ENCODE measurements around the gene HTR7.

Gene HTR7

GRCh38 chr10:90740265-90740664 lies 117.6 kb downstream of the HTR7 start:
- no peak for DNase-seq (ENCODE audit: low spot score)

GRCh38 chr10:90738885-90739284 lies 119.0 kb downstream of the HTR7 start:
- no peak for DNase-seq (ENCODE audit: low spot score)

DNA sequence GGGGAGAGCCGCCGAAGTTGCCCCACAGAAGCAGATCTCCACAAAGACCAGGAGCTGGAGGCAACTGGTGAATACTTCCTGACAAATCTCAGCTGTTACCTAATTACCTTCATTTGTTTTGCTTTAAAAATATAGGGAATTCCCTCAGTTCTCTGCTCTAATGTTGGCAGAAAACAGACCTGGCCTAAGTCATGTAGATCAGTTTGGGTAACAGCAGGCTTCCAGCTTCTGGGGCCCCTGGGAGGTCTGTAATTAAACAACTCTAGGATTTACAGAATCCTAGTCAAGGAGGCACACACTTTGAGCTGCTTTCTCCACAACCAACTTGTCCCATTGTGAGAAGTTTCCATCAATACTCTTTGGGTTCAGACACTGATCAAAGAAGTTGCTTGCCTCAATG lies 123.4 kb downstream of the HTR7 start:
- no peak for DNase-seq (ENCODE audit: low spot score)

DNA sequence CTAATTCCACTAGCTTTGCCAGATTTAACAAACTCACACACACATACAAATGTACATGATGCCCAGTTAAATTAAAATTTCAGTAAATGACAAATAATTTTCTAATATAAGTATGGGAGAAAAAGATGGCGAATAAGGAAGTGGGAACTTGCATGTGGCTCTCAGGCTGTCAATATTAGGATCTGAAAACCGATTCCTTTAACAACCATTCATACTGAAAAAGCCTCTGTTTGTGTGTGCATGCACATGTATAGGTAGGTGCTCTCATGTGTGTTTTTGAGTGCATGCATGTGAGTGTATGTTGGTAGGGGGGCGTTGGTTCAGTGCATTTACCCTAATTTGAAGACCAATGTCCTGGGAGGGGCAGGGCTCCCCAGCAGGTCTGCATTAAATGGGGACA lies 125.3 kb downstream of the HTR7 start:
- DNase-seq (ENCODE audit: low spot score) = no peak

DNA sequence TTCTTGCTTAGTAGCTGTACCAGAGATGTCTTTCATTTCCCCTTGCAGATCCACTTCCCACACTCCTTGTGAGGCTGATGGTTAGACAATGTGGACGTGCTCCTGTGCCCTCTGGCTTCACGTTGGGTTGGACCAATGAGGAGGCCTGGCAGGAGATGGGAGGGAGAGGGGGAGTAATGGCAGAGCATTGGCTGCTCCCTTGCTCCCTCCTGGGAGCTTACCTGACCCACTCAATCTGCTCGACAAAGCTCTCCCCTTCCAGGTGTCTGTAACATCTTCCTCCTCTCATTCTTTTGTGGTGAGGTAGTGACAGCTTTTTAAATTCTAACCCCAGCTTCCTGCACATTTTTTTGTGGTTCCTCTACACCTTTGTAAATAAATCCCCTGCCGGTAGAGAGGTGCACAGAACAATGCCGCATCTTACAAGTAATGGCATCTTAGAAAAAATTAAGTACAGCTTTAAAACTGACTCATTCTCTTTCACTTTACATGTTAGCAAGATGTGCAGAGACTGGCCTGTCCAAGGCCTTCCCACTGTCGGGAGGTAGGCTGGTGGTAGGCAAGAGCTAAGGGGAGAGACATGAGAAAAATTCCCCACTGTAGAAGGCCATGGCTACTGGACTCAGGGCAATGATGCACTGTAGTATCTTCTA lies 134.3 kb downstream of the HTR7 start:
- DNase-seq (ENCODE audit: low spot score) = no peak

- no peak for DNase-seq (ENCODE audit: low spot score)
Observed at GRCh38 chr10:90722832-90723231, 135.0 kb downstream of the HTR7 start.

- DNase-seq (ENCODE audit: low spot score) = no peak
Observed at GRCh38 chr10:90718182-90718581, 139.7 kb downstream of the HTR7 start.

GRCh38 chr10:90712529-90712928 lies 145.3 kb downstream of the HTR7 start:
- no peak for DNase-seq (ENCODE audit: low spot score)

DNA sequence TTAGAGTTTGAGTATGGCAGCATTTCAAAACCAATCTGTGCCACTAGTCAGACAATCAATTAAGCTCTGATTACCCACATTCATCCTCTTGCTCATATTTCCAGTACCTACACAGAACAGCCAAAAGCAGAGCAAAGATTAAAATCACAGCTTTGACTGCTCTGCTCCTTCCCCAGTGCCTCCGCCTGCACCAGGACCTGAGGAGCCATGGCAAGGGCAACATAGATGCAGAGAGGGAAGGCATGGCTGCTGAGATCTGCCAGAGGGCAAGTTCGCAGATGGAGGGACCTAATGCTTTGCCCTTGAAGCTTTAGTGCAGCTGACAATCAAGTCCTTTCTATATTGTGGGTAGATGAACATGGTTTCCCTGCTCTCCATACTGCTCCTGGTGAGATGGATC lies 148.1 kb downstream of the HTR7 start:
- no peak for DNase-seq (ENCODE audit: low spot score)

DNA sequence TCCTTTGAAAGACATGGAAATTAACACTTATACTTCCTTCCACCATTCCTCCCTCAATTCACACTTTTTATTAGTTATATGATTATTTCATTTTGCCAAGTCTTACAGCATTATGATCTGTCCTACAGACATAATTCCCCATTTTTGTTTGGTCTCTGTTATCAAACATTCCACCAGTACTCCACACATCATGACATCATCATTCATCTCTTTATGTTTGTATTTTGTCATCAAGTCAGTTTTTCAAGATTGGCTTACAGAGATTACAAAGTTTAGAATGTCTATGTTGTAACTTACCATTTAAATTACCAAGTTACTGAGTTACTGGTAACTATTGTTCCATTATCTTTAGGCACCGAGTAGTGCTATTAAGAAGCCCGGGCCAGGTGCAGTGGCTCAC lies 150.2 kb downstream of the HTR7 start:
- DNase-seq (ENCODE audit: low spot score) = no peak

DNA sequence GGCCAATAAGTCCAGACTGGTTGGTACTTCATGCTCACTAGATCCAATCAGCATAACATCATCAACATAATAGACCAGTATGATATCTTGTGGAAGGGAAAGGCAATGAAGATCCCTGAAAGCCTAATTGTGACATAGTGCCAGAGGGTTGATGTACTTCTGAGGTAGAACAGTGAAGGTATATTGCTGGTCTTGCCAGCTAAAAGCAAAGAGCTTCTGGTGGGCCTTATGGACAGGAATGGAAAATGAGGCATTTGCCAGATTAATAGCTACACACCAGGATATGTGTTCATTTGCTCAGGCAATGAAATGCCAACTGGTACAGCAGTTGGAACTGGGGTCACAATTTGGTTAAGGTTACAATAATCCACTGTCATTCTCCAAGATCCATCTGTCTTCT lies 156.4 kb downstream of the HTR7 start:
- DNase-seq (ENCODE audit: low spot score) = no peak

- no peak for DNase-seq (ENCODE audit: low spot score)
Observed at GRCh38 chr10:90695915-90696676, 161.7 kb downstream of the HTR7 start.

Data from hematopoietic multipotent progenitor cell treated with erythropoietin and hydrocortisone succinate and interleukin-3 and kit ligand, for 17 days (in vitro differentiated cells).